GM23248 (cell line): Measurements from ENCODE around the gene ZNF526. TPM values are rescaled to one million over a fixed set of nuclear protein-coding genes. Genes with fewer than 3 reads are reported as not detected.
A peak's percentile ranks its signal among the peaks of the same experiment; 100 is the strongest.

ENCODE experiments used
- DNase-seq: peaks from one replicate; pipeline ENCODE4 v3.0.0-alpha.2; 2015
- H2AFZ ChIP-seq: fragments of 200-600 bp; sonication (generic); 2 replicates; pipeline ENCODE4 v1.6.1; 2016; ENCODE audit warnings: antibody characterized with exemption
- H3F3A ChIP-seq: fragments of 200-600 bp; sonication (generic); 2 replicates; pipeline ENCODE4 v1.6.1; 2016; ENCODE audit warnings: mild to moderate bottlenecking, antibody characterized with exemption, mixed run types; ENCODE audit not compliant: insufficient read depth
- H3K27ac ChIP-seq: fragments of 200-600 bp; sonication (generic); 2 replicates; pipeline ENCODE4 v1.5.1; 2016; ENCODE audit warnings: mild to moderate bottlenecking
- H3K27me3 ChIP-seq: fragments of 200-600 bp; sonication (generic); replicated peaks from 2 replicates; pipeline ENCODE4 v1.6.1; 2016; ENCODE audit warnings: mild to moderate bottlenecking; ENCODE audit not compliant: insufficient read depth
- H3K36me3 ChIP-seq: fragments of 200-600 bp; sonication (generic); 2 replicates; pipeline ENCODE4 v1.6.1; 2016; ENCODE audit warnings: low read depth, mild to moderate bottlenecking
- H3K4me1 ChIP-seq: fragments of 200-600 bp; sonication (generic); 2 replicates; pipeline ENCODE4 v1.6.1; 2016; ENCODE audit warnings: mild to moderate bottlenecking; ENCODE audit not compliant: insufficient read depth
- H3K4me2 ChIP-seq: fragments of 200-600 bp; sonication (generic); one replicate; pipeline ENCODE4 v1.6.1; 2016; ENCODE audit warnings: mild to moderate bottlenecking; ENCODE audit not compliant: unreplicated experiment
- H3K4me3 ChIP-seq: fragments of 200-600 bp; sonication (generic); 2 replicates; pipeline ENCODE4 v1.5.1; 2016; ENCODE audit warnings: mild to moderate bottlenecking
- H3K79me2 ChIP-seq: fragments of 200-600 bp; sonication (generic); 2 replicates; pipeline ENCODE4 v1.6.1; 2016; ENCODE audit warnings: mild to moderate bottlenecking; ENCODE audit not compliant: insufficient read depth
- H3K9ac ChIP-seq: fragments of 200-600 bp; sonication (generic); 2 replicates; pipeline ENCODE4 v1.6.1; 2016; ENCODE audit warnings: mild to moderate bottlenecking
- H3K9me2 ChIP-seq: fragments of 200-600 bp; sonication (generic); 2 replicates; pipeline ENCODE4 v1.6.1; 2016; ENCODE audit warnings: mixed run types, mild to moderate bottlenecking, moderate library complexity; ENCODE audit not compliant: insufficient read depth
- H3K9me3 ChIP-seq: fragments of 200-600 bp; sonication (generic); one replicate; pipeline ENCODE4 v1.6.1; 2017; ENCODE audit warnings: low read depth
- H4K20me1 ChIP-seq: fragments of 200-600 bp; sonication (generic); 2 replicates; pipeline ENCODE4 v1.6.0; 2016; ENCODE audit not compliant: insufficient read depth
- EZH2 ChIP-seq: fragments of 200-600 bp; sonication (generic); IDR thresholded peaks from 2 replicates; pipeline ENCODE4 v1.6.1; 2018; ENCODE audit warnings: antibody characterized with exemption, mild to moderate bottlenecking; ENCODE audit not compliant: insufficient read depth, poor library complexity, severe bottlenecking
- EZH2phosphoT487 ChIP-seq: fragments of 200-600 bp; sonication (generic); IDR thresholded peaks from 2 replicates; pipeline ENCODE4 v1.6.1; 2018; ENCODE audit warnings: antibody characterized with exemption, moderate library complexity, mild to moderate bottlenecking, low read depth; ENCODE audit not compliant: insufficient read depth
- WGBS, 2 experiments: methylation state at CpG; one replicate each; pipeline ENCODE4 v1.1.6; 2015 to 2017; ENCODE audit warnings: low lambda C conversion rate in 2 of 2, low coverage in 1 of 2; ENCODE audit errors: missing lambda C conversion rate in 2 of 2; 5-methylcytosine and 5-hydroxymethylcytosine counted together
- in situ Hi-C: fragments of 300-500 bp; cut with MboI; formaldehyde crosslinking; loops from 2 replicates; pipeline ENCODE4 v1.15.0; 2020
- polyA plus RNA-seq: library from polyadenylated mRNA; unstranded; fragments of >200 nt; fragmentation: Nextera tagmentation; extraction: Ambion mirVana; gene quantifications from 2 replicates; pipeline ENCODE4 v1.2.1, GENCODE V29; 2016
- total RNA-seq: library from RNA; depleted of rRNA; stranded (reverse); fragments of >200 nt; shearing (Covaris generic); gene quantifications from 2 replicates; pipeline ENCODE4 v1.2.3, GENCODE V29; 2014

Gene ZNF526
- total and polyA plus RNA-seq, 2 experiments from 2014 or later: 7.8 to 10.2 TPM

GRCh38 chr19:42247640-42248199, 27.6 kb downstream of the ZNF526 start:
- no peak overlapping the region for H2AFZ ChIP-seq
- H3F3A ChIP-seq: peaks cover 35% of the 10 kb centered on the region
- peak overlapping the region; percentile 65; the same call in 1 of the 2 replicates for H3K9ac ChIP-seq
- in situ Hi-C loops: no loop called here
- no peaks in the 10 kb centered on the region for H3K36me3 ChIP-seq
- peaks cover 40% of the 10 kb centered on the region for H3K4me1 ChIP-seq
- peaks cover 48% of the 10 kb centered on the region for H3K79me2 ChIP-seq
- no peaks in the 10 kb centered on the region for H4K20me1 ChIP-seq
- no peaks in the 10 kb centered on the region for H3K9me3 ChIP-seq
- DNase-seq: no peak
- TF ChIP-seq EZH2 (no peak), EZH2phosphoT487 (no peak)
- H3K4me3 ChIP-seq: no peak overlapping the region
- H3K4me2 ChIP-seq: no peak overlapping the region
- H3K9me2 ChIP-seq: no peaks in the 10 kb centered on the region
- WGBS, 2 experiments: 72 to 88% methylated on average over 2 to 6 of the region's 6 CpGs
- peak overlapping the region; percentile 78 for H3K27ac ChIP-seq
- no peaks in the 10 kb centered on the region for H3K27me3 ChIP-seq

- Histone ChIP-seq H3K27ac (peak overlapping the region; percentile 78; the same call in 1 of the 2 replicates), H3K4me1 (peaks cover 40% of the 10 kb centered on the region), H3K9me2 (no peaks in the 10 kb centered on the region), H3K36me3 (no peaks in the 10 kb centered on the region), H3K4me3 (no peak overlapping the region), H2AFZ (no peak overlapping the region), H3K79me2 (peaks cover 56% of the 10 kb centered on the region), H4K20me1 (no peaks in the 10 kb centered on the region), H3K27me3 (no peaks in the 10 kb centered on the region), H3K4me2 (no peak overlapping the region), H3K9ac (no peak overlapping the region), H3F3A (peaks cover 32% of the 10 kb centered on the region), H3K9me3 (no peaks in the 10 kb centered on the region)
- no peak for TF ChIP-seq EZH2phosphoT487
- TF ChIP-seq EZH2: no peak
- no peak for DNase-seq
- in situ Hi-C loops: no loop called here
- WGBS, 2 experiments: 86 to 91% methylated on average over 29 to 41 of the region's 41 CpGs
These were observed 28.4 kb downstream of the ZNF526 start for GRCh38 chr19:42248270-42249148.

- Histone ChIP-seq H3K4me1 (peaks cover 40% of the 10 kb centered on the region), H4K20me1 (no peaks in the 10 kb centered on the region), H3K9me3 (no peaks in the 10 kb centered on the region), H3K79me2 (peaks cover 61% of the 10 kb centered on the region), H3K4me3 (no peak overlapping the region), H3K27me3 (no peaks in the 10 kb centered on the region), H2AFZ (no peak overlapping the region), H3K9me2 (no peaks in the 10 kb centered on the region), H3K36me3 (no peaks in the 10 kb centered on the region), H3K27ac (no peak overlapping the region), H3K4me2 (no peak overlapping the region), H3F3A (peaks cover 30% of the 10 kb centered on the region), H3K9ac (no peak overlapping the region)
- TF ChIP-seq EZH2phosphoT487: no peak
- no peak for TF ChIP-seq EZH2
- in situ Hi-C loops: no loop called here
- 83 to 93% methylated on average over 11 to 36 of the region's 36 CpGs for WGBS, 2 experiments
- no peak for DNase-seq
These were observed 29.1 kb downstream of the ZNF526 start for GRCh38 chr19:42249149-42249750.

GRCh38 chr19:42249769-42250168, 29.7 kb downstream of the ZNF526 start:
- no peak overlapping the region for H3K4me3 ChIP-seq
- no peaks in the 10 kb centered on the region for H3K9me2 ChIP-seq
- H3K9me3 ChIP-seq: no peaks in the 10 kb centered on the region
- in situ Hi-C loops: no loop called here
- H2AFZ ChIP-seq: no peak overlapping the region
- H3K4me1 ChIP-seq: peaks cover 40% of the 10 kb centered on the region
- no peak for DNase-seq
- no peaks in the 10 kb centered on the region for H3K36me3 ChIP-seq
- H3K79me2 ChIP-seq: peaks cover 66% of the 10 kb centered on the region
- no peaks in the 10 kb centered on the region for H3K27me3 ChIP-seq
- no peak for TF ChIP-seq EZH2
- no peak for TF ChIP-seq EZH2phosphoT487
- H3K4me2 ChIP-seq: no peak overlapping the region
- H3K27ac ChIP-seq: peak overlapping the region; percentile 94
- no peaks in the 10 kb centered on the region for H4K20me1 ChIP-seq
- peak overlapping the region; percentile 77 for H3K9ac ChIP-seq
- peaks cover 30% of the 10 kb centered on the region for H3F3A ChIP-seq
- 80 to 85% methylated on average over 6 of the region's 6 CpGs for WGBS, 2 experiments
